SK-N-SH treated with all-trans-retinoic acid at 6 μM for 48 hours (cell line): ENCODE measurements around the gene TLE1.

ENCODE experiments used
- ATAC-seq: fragments of 200-7000 bp; cut with Tn5 transposase; 3 replicates; pipeline ENCODE4 v1.9.1; 2020; ENCODE audit warnings: mild to moderate bottlenecking, moderate library complexity
- ARNTL ChIP-seq: fragments of 450-650 bp; formaldehyde crosslinking; IDR thresholded peaks from 2 replicates; pipeline ENCODE4 v1.5.0; 2020; ENCODE audit warnings: low read depth, mild to moderate bottlenecking, moderate library complexity, borderline replicate concordance
- BACH2 ChIP-seq: fragments of 250-450 bp; sonication (Bioruptor Pico); IDR thresholded peaks from 2 replicates; pipeline ENCODE4 v1.9.0; 2021; ENCODE audit warnings: mild to moderate bottlenecking, borderline replicate concordance
- CREB5 ChIP-seq: fragments of 250-450 bp; sonication (Bioruptor Pico); IDR thresholded peaks from 2 replicates; pipeline ENCODE4 v1.5.1; 2020; ENCODE audit warnings: low read depth, mild to moderate bottlenecking, moderate library complexity
- CSDC2 ChIP-seq: fragments of 250-450 bp; sonication (Bioruptor Pico); IDR thresholded peaks from 2 replicates; pipeline ENCODE4 v1.5.0; 2020; ENCODE audit warnings: mild to moderate bottlenecking, moderate library complexity
- CSRNP3 ChIP-seq: fragments of 250-450 bp; sonication (Bioruptor Pico); IDR thresholded peaks from 2 replicates; pipeline ENCODE4 v1.5.1; 2021; ENCODE audit warnings: mild to moderate bottlenecking, moderate library complexity
- ESRRG ChIP-seq: fragments of 250-450 bp; sonication (Bioruptor Pico); IDR thresholded peaks from 2 replicates; pipeline ENCODE4 v1.6.1; 2021; ENCODE audit warnings: mild to moderate bottlenecking
- GLIS3 ChIP-seq: fragments of 250-450 bp; sonication (Bioruptor Pico); IDR thresholded peaks from 2 replicates; pipeline ENCODE4 v1.5.0; 2020; ENCODE audit warnings: mild to moderate bottlenecking, moderate library complexity
- OSR1 ChIP-seq: fragments of 250-450 bp; sonication (Bioruptor Pico); IDR thresholded peaks from 2 replicates; pipeline ENCODE4 v1.8.0; 2022; ENCODE audit warnings: moderate library complexity, mild to moderate bottlenecking, inconsistent platforms
- PATZ1 ChIP-seq: fragments of 250-450 bp; sonication (Bioruptor Pico); IDR thresholded peaks from 2 replicates; pipeline ENCODE4 v1.8.0; 2020; ENCODE audit warnings: mild to moderate bottlenecking, moderate library complexity, borderline replicate concordance
- POU6F1 ChIP-seq: fragments of 250-450 bp; sonication (Bioruptor Pico); IDR thresholded peaks from 2 replicates; pipeline ENCODE4 v1.8.0; 2021; ENCODE audit warnings: low read depth, mild to moderate bottlenecking, moderate library complexity, borderline replicate concordance
- PPARA ChIP-seq: fragments of 250-450 bp; sonication (Bioruptor Pico); IDR thresholded peaks from 2 replicates; pipeline ENCODE4 v1.5.0; 2020; ENCODE audit warnings: mild to moderate bottlenecking, borderline replicate concordance
- RARB ChIP-seq: fragments of 250-450 bp; sonication (Bioruptor Pico); IDR thresholded peaks from 2 replicates; pipeline ENCODE4 v1.8.0; 2021; ENCODE audit warnings: mild to moderate bottlenecking, moderate library complexity
- SNAI2 ChIP-seq: fragments of 250-450 bp; sonication (Bioruptor Pico); IDR thresholded peaks from 2 replicates; pipeline ENCODE4 v1.5.0; 2020; ENCODE audit warnings: mild to moderate bottlenecking, moderate library complexity
- TCF4 ChIP-seq: fragments of 250-450 bp; sonication (Bioruptor Pico); IDR thresholded peaks from 2 replicates; pipeline ENCODE4 v1.8.0; 2021; ENCODE audit warnings: mild to moderate bottlenecking, moderate library complexity, borderline replicate concordance
- TOX ChIP-seq: fragments of 250-450 bp; sonication (Bioruptor Pico); IDR thresholded peaks from 2 replicates; pipeline ENCODE4 v1.8.0; 2021; ENCODE audit warnings: mild to moderate bottlenecking, moderate library complexity, borderline replicate concordance
- TSHZ2 ChIP-seq: fragments of 250-450 bp; sonication (Bioruptor Pico); IDR thresholded peaks from 2 replicates; pipeline ENCODE4 v1.5.0; 2020; ENCODE audit warnings: mild to moderate bottlenecking, moderate library complexity
- ZC3H10 ChIP-seq: fragments of 250-450 bp; sonication (Bioruptor Pico); IDR thresholded peaks from 2 replicates; pipeline ENCODE4 v1.5.1; 2021; ENCODE audit warnings: mild to moderate bottlenecking, moderate library complexity
- ZFP3 ChIP-seq: fragments of 250-450 bp; sonication (Bioruptor Pico); IDR thresholded peaks from 2 replicates; pipeline ENCODE4 v1.5.0; 2020; ENCODE audit warnings: mild to moderate bottlenecking, moderate library complexity
- ZFP30 ChIP-seq: fragments of 450-650 bp; formaldehyde crosslinking; IDR thresholded peaks from 2 replicates; pipeline ENCODE4 v1.5.0; 2022; ENCODE audit warnings: mild to moderate bottlenecking, moderate library complexity
- ZNF565 ChIP-seq: fragments of 450-650 bp; formaldehyde crosslinking; conservative IDR thresholded peaks from 2 replicates; pipeline ENCODE4 v1.5.0; 2020; ENCODE audit warnings: low read depth, mild to moderate bottlenecking, moderate library complexity
- ZNF70 ChIP-seq: fragments of 450-650 bp; formaldehyde crosslinking; IDR thresholded peaks from 2 replicates; pipeline ENCODE4 v1.5.0; 2020; ENCODE audit warnings: mild to moderate bottlenecking, moderate library complexity

Gene TLE1

GRCh38 chr9:81565144-81565543 is 124.2 kb downstream of the TLE1 start:
- TF ChIP-seq ARNTL (CRISPR knock-in tag): no peak
- no peak for TF ChIP-seq TCF4 (CRISPR knock-in tag)
- TF ChIP-seq ESRRG (CRISPR knock-in tag): no peak
- TF ChIP-seq ZNF565 (CRISPR knock-in tag): no peak
- TF ChIP-seq ZNF70: no peak
- TF ChIP-seq SNAI2 (CRISPR knock-in tag): no peak
- TF ChIP-seq POU6F1 (CRISPR knock-in tag): no peak
- no peak for TF ChIP-seq BACH2
- TF ChIP-seq TSHZ2: no peak
- no peak for TF ChIP-seq CREB5 (CRISPR knock-in tag)
- TF ChIP-seq TOX (CRISPR knock-in tag): no peak
- TF ChIP-seq ZFP3 (CRISPR knock-in tag): no peak
- TF ChIP-seq CSRNP3 (CRISPR knock-in tag): no peak
- no peak for TF ChIP-seq PATZ1 (CRISPR knock-in tag)
- no peak for TF ChIP-seq OSR1 (CRISPR knock-in tag)
- no peak for ATAC-seq

GRCh38 chr9:81564632-81565031 is 124.7 kb downstream of the TLE1 start:
- no peak for ATAC-seq
- no peak for TF ChIP-seq ZC3H10 (CRISPR knock-in tag)
- no peak for TF ChIP-seq GLIS3 (CRISPR knock-in tag)
- TF ChIP-seq ZFP30 (CRISPR knock-in tag): no peak
- TF ChIP-seq CSDC2 (CRISPR knock-in tag): no peak
- no peak for TF ChIP-seq RARB (CRISPR knock-in tag)
- no peak for TF ChIP-seq ZFP3 (CRISPR knock-in tag)
- no peak for TF ChIP-seq CREB5 (CRISPR knock-in tag)

- TF ChIP-seq ESRRG (CRISPR knock-in tag) (no peak), PATZ1 (CRISPR knock-in tag) (no peak), RARB (CRISPR knock-in tag) (no peak), ZFP3 (CRISPR knock-in tag) (no peak), BACH2 (no peak), ZC3H10 (CRISPR knock-in tag) (no peak), TOX (CRISPR knock-in tag) (no peak), PPARA (CRISPR knock-in tag) (no peak), TCF4 (CRISPR knock-in tag) (no peak)
- TF ChIP-seq, all 23 proteins: peak for 0
- ATAC-seq: peak; percentile 43
Observed at GRCh38 chr9:81563739-81564138, 125.6 kb downstream of the TLE1 start.
